ENCODE measurements around the gene ATP2A2.
A peak's percentile ranks its signal among the peaks of the same experiment; 100 is the strongest.

Gene ATP2A2

GRCh38 chr12:110343114-110343513, 62.1 kb downstream of the ATP2A2 start:
- Histone ChIP-seq H3K4ac (ENCODE audit: low read length) (no peak overlapping the region), H4K8ac (ENCODE audit: low read depth, low read length) (no peak overlapping the region), H3K36me3 (replicated peaks in 1 of 2; ENCODE audit: control insufficient read depth in 2 of 2, insufficient read depth in 2 of 2, low read length in 2 of 2) (peaks cover 64 to 100% of the 10 kb centered on the region in 2 donors), H3K9ac (ENCODE audit: low read depth, low read length, poor library complexity) (no peak overlapping the region), H2BK15ac (ENCODE audit: low read length) (no peak overlapping the region), H3K27me3 (ENCODE audit: control insufficient read depth in 3 of 3, insufficient read depth in 3 of 3, low read depth in 1 of 3, low read length in 3 of 3) (no peaks in the 10 kb centered on the region), H3K4me3 (ENCODE audit: low read length in 2 of 2) (no peak overlapping the region), H3K27ac (replicated peaks; ENCODE audit: low read length) (no peak overlapping the region), H3K4me2 (ENCODE audit: insufficient read depth, low read length, poor library complexity, severe bottlenecking) (no peak overlapping the region), H3K4me1 (ENCODE audit: control insufficient read depth in 2 of 2, insufficient read depth in 1 of 2, low read depth in 1 of 2, low read length in 2 of 2) (no peaks in the 10 kb centered on the region), H3K18ac (ENCODE audit: low read length) (no peak overlapping the region), H3K79me1 (ENCODE audit: low read depth, low read length) (no peaks in the 10 kb centered on the region), H2BK120ac (ENCODE audit: low read depth, low read length) (no peak overlapping the region), H3K9me3 (replicated peaks in 1 of 2; ENCODE audit: control insufficient read depth in 2 of 2, insufficient read depth in 1 of 2, low read depth in 1 of 2, low read length in 2 of 2) (no peaks in the 10 kb centered on the region), H4K91ac (ENCODE audit: low read depth, low read length, poor library complexity) (no peak overlapping the region), H3K23ac (ENCODE audit: low read depth, low read length, poor library complexity) (no peak overlapping the region), H3K14ac (ENCODE audit: low read length) (no peak overlapping the region), H2BK12ac (ENCODE audit: low read length) (no peak overlapping the region), H2AK5ac (ENCODE audit: low read depth, low read length) (no peak overlapping the region), H2BK5ac (ENCODE audit: low read length) (no peak overlapping the region), H2AFZ (ENCODE audit: low read length) (no peak overlapping the region)
- WGBS, 2 donors (ENCODE audit: extremely low coverage in 2 of 2, insufficient read length in 2 of 2, insufficient replicate concordance in 1 of 2) = no CpG with 5 or more reads among the region's 5 CpGs
- DNase-seq (ENCODE audit: low spot score) = no peak

GRCh38 chr12:110343736-110344555, 62.9 kb downstream of the ATP2A2 start:
- Histone ChIP-seq H3K4me3 (ENCODE audit: low read length in 2 of 2) (no peak overlapping the region), H3K27ac (replicated peaks; ENCODE audit: low read length) (no peak overlapping the region), H4K91ac (ENCODE audit: low read depth, low read length, poor library complexity) (no peak overlapping the region), H4K8ac (ENCODE audit: low read depth, low read length) (no peak overlapping the region), H2BK12ac (ENCODE audit: low read length) (no peak overlapping the region), H3K4me2 (ENCODE audit: insufficient read depth, low read length, poor library complexity, severe bottlenecking) (no peak overlapping the region), H3K27me3 (ENCODE audit: control insufficient read depth in 3 of 3, insufficient read depth in 3 of 3, low read depth in 1 of 3, low read length in 3 of 3) (no peaks in the 10 kb centered on the region), H3K23ac (ENCODE audit: low read depth, low read length, poor library complexity) (no peak overlapping the region), H3K79me1 (ENCODE audit: low read depth, low read length) (no peaks in the 10 kb centered on the region), H2AFZ (ENCODE audit: low read length) (no peak overlapping the region), H3K18ac (ENCODE audit: low read length) (no peak overlapping the region), H3K4ac (ENCODE audit: low read length) (no peak overlapping the region), H3K36me3 (replicated peaks in 1 of 2; ENCODE audit: control insufficient read depth in 2 of 2, insufficient read depth in 2 of 2, low read length in 2 of 2) (peaks cover 62 to 100% of the 10 kb centered on the region in 2 donors), H3K9ac (ENCODE audit: low read depth, low read length, poor library complexity) (no peak overlapping the region), H2AK5ac (ENCODE audit: low read depth, low read length) (no peak overlapping the region), H3K9me3 (replicated peaks in 1 of 2; ENCODE audit: control insufficient read depth in 2 of 2, insufficient read depth in 1 of 2, low read depth in 1 of 2, low read length in 2 of 2) (no peaks in the 10 kb centered on the region), H2BK5ac (ENCODE audit: low read length) (peak overlapping the region; percentile 43), H3K14ac (ENCODE audit: low read length) (no peak overlapping the region), H2BK120ac (ENCODE audit: low read depth, low read length) (no peak overlapping the region), H2BK15ac (ENCODE audit: low read length) (no peak overlapping the region), H3K4me1 (ENCODE audit: control insufficient read depth in 2 of 2, insufficient read depth in 1 of 2, low read depth in 1 of 2, low read length in 2 of 2) (no peaks in the 10 kb centered on the region)
- DNase-seq (ENCODE audit: low spot score) = no peak
- WGBS, 2 donors (ENCODE audit: extremely low coverage in 2 of 2, insufficient read length in 2 of 2, insufficient replicate concordance in 1 of 2) = no CpG with 5 or more reads among the region's 9 CpGs

- H2BK15ac ChIP-seq (ENCODE audit: low read length) = no peak overlapping the region
- H3K4me3 ChIP-seq (ENCODE audit: low read length in 2 of 2) = no peak overlapping the region
- H3K4ac ChIP-seq (ENCODE audit: low read length) = no peak overlapping the region
- no peak overlapping the region for H2BK12ac ChIP-seq (ENCODE audit: low read length)
- H3K18ac ChIP-seq (ENCODE audit: low read length) = no peak overlapping the region
- H3K9me3 ChIP-seq (replicated peaks in 1 of 2; ENCODE audit: control insufficient read depth in 2 of 2, insufficient read depth in 1 of 2, low read depth in 1 of 2, low read length in 2 of 2) = no peaks in the 10 kb centered on the region
- H3K27me3 ChIP-seq (ENCODE audit: control insufficient read depth in 3 of 3, insufficient read depth in 3 of 3, low read depth in 1 of 3, low read length in 3 of 3) = no peaks in the 10 kb centered on the region
- no peaks in the 10 kb centered on the region for H3K79me1 ChIP-seq (ENCODE audit: low read depth, low read length)
- no peak overlapping the region for H3K14ac ChIP-seq (ENCODE audit: low read length)
- peaks cover 63 to 100% of the 10 kb centered on the region in 2 donors for H3K36me3 ChIP-seq (replicated peaks in 1 of 2; ENCODE audit: control insufficient read depth in 2 of 2, insufficient read depth in 2 of 2, low read length in 2 of 2)
- DNase-seq (ENCODE audit: low spot score) = no peak
- H3K9ac ChIP-seq (ENCODE audit: low read depth, low read length, poor library complexity) = no peak overlapping the region
- H2BK5ac ChIP-seq (ENCODE audit: low read length) = peak overlapping the region; percentile 43
- H3K4me2 ChIP-seq (ENCODE audit: insufficient read depth, low read length, poor library complexity, severe bottlenecking) = no peak overlapping the region
- H2AK5ac ChIP-seq (ENCODE audit: low read depth, low read length) = no peak overlapping the region
- H3K23ac ChIP-seq (ENCODE audit: low read depth, low read length, poor library complexity) = peak overlapping the region; percentile 61
- no peak overlapping the region for H4K91ac ChIP-seq (ENCODE audit: low read depth, low read length, poor library complexity)
- no peak overlapping the region for H2BK120ac ChIP-seq (ENCODE audit: low read depth, low read length)
- H4K8ac ChIP-seq (ENCODE audit: low read depth, low read length) = no peak overlapping the region
- H3K27ac ChIP-seq (replicated peaks; ENCODE audit: low read length) = no peak overlapping the region
- WGBS, 2 donors (ENCODE audit: extremely low coverage in 2 of 2, insufficient read length in 2 of 2, insufficient replicate concordance in 1 of 2) = no CpG with 5 or more reads among the region's 11 CpGs
- H3K4me1 ChIP-seq (ENCODE audit: control insufficient read depth in 2 of 2, insufficient read depth in 1 of 2, low read depth in 1 of 2, low read length in 2 of 2) = no peaks in the 10 kb centered on the region
- no peak overlapping the region for H2AFZ ChIP-seq (ENCODE audit: low read length)
Measured at GRCh38 chr12:110344657-110345056, 63.6 kb downstream of the ATP2A2 start.

GRCh38 chr12:110345176-110345661, 64.2 kb downstream of the ATP2A2 start:
- H3K9ac ChIP-seq (ENCODE audit: low read depth, low read length, poor library complexity) = no peak overlapping the region
- no peaks in the 10 kb centered on the region for H3K79me1 ChIP-seq (ENCODE audit: low read depth, low read length)
- no peak overlapping the region for H3K27ac ChIP-seq (replicated peaks; ENCODE audit: low read length)
- no peak overlapping the region for H2BK12ac ChIP-seq (ENCODE audit: low read length)
- H4K8ac ChIP-seq (ENCODE audit: low read depth, low read length) = no peak overlapping the region
- H3K27me3 ChIP-seq (ENCODE audit: control insufficient read depth in 3 of 3, insufficient read depth in 3 of 3, low read depth in 1 of 3, low read length in 3 of 3) = no peaks in the 10 kb centered on the region
- no peak overlapping the region for H2AK5ac ChIP-seq (ENCODE audit: low read depth, low read length)
- H3K36me3 ChIP-seq (replicated peaks in 1 of 2; ENCODE audit: control insufficient read depth in 2 of 2, insufficient read depth in 2 of 2, low read length in 2 of 2) = peaks cover 68 to 100% of the 10 kb centered on the region in 2 donors
- no peak for DNase-seq (ENCODE audit: low spot score)
- H3K23ac ChIP-seq (ENCODE audit: low read depth, low read length, poor library complexity) = no peak overlapping the region
- H4K91ac ChIP-seq (ENCODE audit: low read depth, low read length, poor library complexity) = no peak overlapping the region
- H3K4ac ChIP-seq (ENCODE audit: low read length) = no peak overlapping the region
- no peak overlapping the region for H3K4me2 ChIP-seq (ENCODE audit: insufficient read depth, low read length, poor library complexity, severe bottlenecking)
- no peak overlapping the region for H2BK5ac ChIP-seq (ENCODE audit: low read length)
- H3K18ac ChIP-seq (ENCODE audit: low read length) = no peak overlapping the region
- no peak overlapping the region for H2AFZ ChIP-seq (ENCODE audit: low read length)
- no peaks in the 10 kb centered on the region for H3K4me1 ChIP-seq (ENCODE audit: control insufficient read depth in 2 of 2, insufficient read depth in 1 of 2, low read depth in 1 of 2, low read length in 2 of 2)
- H2BK120ac ChIP-seq (ENCODE audit: low read depth, low read length) = no peak overlapping the region
- H3K4me3 ChIP-seq (ENCODE audit: low read length in 2 of 2) = no peak overlapping the region
- no peak overlapping the region for H2BK15ac ChIP-seq (ENCODE audit: low read length)
- H3K14ac ChIP-seq (ENCODE audit: low read length) = no peak overlapping the region
- WGBS, 2 donors (ENCODE audit: extremely low coverage in 2 of 2, insufficient read length in 2 of 2, insufficient replicate concordance in 1 of 2) = no CpG with 5 or more reads among the region's 11 CpGs
- no peaks in the 10 kb centered on the region for H3K9me3 ChIP-seq (replicated peaks in 1 of 2; ENCODE audit: control insufficient read depth in 2 of 2, insufficient read depth in 1 of 2, low read depth in 1 of 2, low read length in 2 of 2)

Measured in neuronal stem cell (in vitro differentiated cells).